GM12878 (cell line): ENCODE results near the gene SLCO3A1. TPM values are rescaled to one million over a fixed set of nuclear protein-coding genes. Genes with fewer than 3 reads are reported as not detected.
A peak's percentile ranks its signal among the peaks of the same experiment; 100 is the strongest.

Source experiments
- ATAC-seq: fragments of 200-7000 bp; cut with Tn5 transposase; 3 replicates; pipeline ENCODE4 v1.9.1; 2020; ENCODE audit warnings: mild to moderate bottlenecking, moderate library complexity
- BruUV-seq: library from RNA; stranded (reverse); fragments of 400-500 nt; replicated peaks from 2 replicates; lab custom pipeline; 2021; lab: Mats Ljungman, UMichigan
- CTCF ChIA-PET: fragments of 300-600 bp; sonication (Branson Sonifier 250); formaldehyde crosslinking; extraction: SDS; loops from one replicate; lab custom pipeline; 2021; ENCODE audit warnings: inconsistent platforms; lab: Yijun Ruan, JAX
- POLR2A ChIA-PET: fragments of 350-600 bp; formaldehyde crosslinking; extraction: SDS; loops from one replicate; lab custom pipeline; 2021; ENCODE audit warnings: inconsistent platforms; lab: Charles Lee
- RAD21 ChIA-PET: fragments of 300-600 bp; sonication (Branson Sonifier 250); formaldehyde crosslinking; loops from one replicate; lab custom pipeline; 2023; ENCODE audit warnings: antibody characterized with exemption; ENCODE audit not compliant: unreplicated experiment; lab: Charles Lee
- SMC1A ChIA-PET: fragments of 300-600 bp; sonication (Branson Sonifier 250); formaldehyde crosslinking; loops from one replicate; lab custom pipeline; 2023; ENCODE audit not compliant: unreplicated experiment, uncharacterized antibody; lab: Charles Lee
- DNase-seq: peaks from one replicate; pipeline ENCODE4 v3.0.0-alpha.2; 2011; ENCODE audit warnings: low read depth, low spot score
- FAIRE-seq: peaks from 3 replicates; lab custom pipeline; 2011; peaks lifted over from hg19 to GRCh38; lab: Jason Lieb, UNC
- H2AFZ ChIP-seq: 2 replicates; pipeline ENCODE4 v1.6.0; 2011; ENCODE audit warnings: low read depth, low read length, control low read depth; ENCODE audit not compliant: control insufficient read depth
- H3K27ac ChIP-seq: 2 replicates; pipeline ENCODE4 v1.5.1; 2011; ENCODE audit warnings: control low read depth; ENCODE audit not compliant: control insufficient read depth, insufficient read depth
- H3K27me3 ChIP-seq, 2 experiments: replicated peaks in 1 of 2; 2 replicates each; pipeline versions ENCODE4 v1.6.0 to v1.6.1; 2011; ENCODE audit warnings: low read length in 1 of 2; ENCODE audit not compliant: control insufficient read depth in 2 of 2, insufficient read depth in 2 of 2
- H3K36me3 ChIP-seq, 2 experiments: 2 replicates each; pipeline ENCODE4 v1.5.1; 2011; ENCODE audit warnings: low read length in 1 of 2; ENCODE audit not compliant: control insufficient read depth in 2 of 2, insufficient read depth in 2 of 2
- H3K4me1 ChIP-seq: 2 replicates; pipeline ENCODE4 v1.6.1; 2011; ENCODE audit warnings: mild to moderate bottlenecking, low read length, moderate library complexity, mixed read lengths; ENCODE audit not compliant: control insufficient read depth, insufficient read depth
- H3K4me2 ChIP-seq: 2 replicates; pipeline ENCODE4 v1.6.0; 2011; ENCODE audit warnings: control low read depth; ENCODE audit not compliant: control insufficient read depth, insufficient read depth
- H3K4me3 ChIP-seq: fragments of 200-600 bp; sonication (generic); 2 replicates; pipeline ENCODE4 v1.5.1; 2016
- H3K79me2 ChIP-seq: 2 replicates; pipeline ENCODE4 v1.6.0; 2011; ENCODE audit warnings: low read length; ENCODE audit not compliant: control insufficient read depth, insufficient read depth
- H3K9ac ChIP-seq: 2 replicates; pipeline ENCODE4 v1.8.0; 2011; ENCODE audit warnings: low read length, control low read depth, mixed read lengths; ENCODE audit not compliant: control insufficient read depth, insufficient read depth
- H3K9me3 ChIP-seq: replicated peaks from 3 replicates; pipeline ENCODE4 v1.5.1; 2011; ENCODE audit warnings: mild to moderate bottlenecking, low read length; ENCODE audit not compliant: control insufficient read depth, insufficient read depth
- H4K20me1 ChIP-seq: 2 replicates; pipeline ENCODE4 v1.6.0; 2011; ENCODE audit not compliant: control insufficient read depth, insufficient read depth
- ATF7 ChIP-seq: fragments of 450-650 bp; IDR thresholded peaks from 2 replicates; pipeline ENCODE4 v1.6.1; 2016; ENCODE audit warnings: low read depth, mild to moderate bottlenecking
- CEBPB ChIP-seq, 2 experiments: fragments of 150-350 bp in 1 of 2; IDR thresholded peaks; 2 replicates each; pipeline ENCODE4 v1.6.1; 2012 to 2014; ENCODE audit warnings: low read depth in 2 of 2, low read length in 2 of 2, borderline replicate concordance in 1 of 2, inconsistent platforms in 1 of 2
- HCFC1 ChIP-seq: fragments of 150-350 bp; IDR thresholded peaks from 2 replicates; pipeline ENCODE4 v1.6.1; 2014; ENCODE audit warnings: low read length
- NR2F1 ChIP-seq: fragments of 450-650 bp; conservative IDR thresholded peaks from 2 replicates; pipeline ENCODE4 v1.6.1; 2017; ENCODE audit warnings: mild to moderate bottlenecking
- WGBS: methylation state at CpG from one replicate; pipeline ENCODE4 v1.1.6; 2016; ENCODE audit warnings: low lambda C conversion rate; ENCODE audit not compliant: insufficient replicate concordance, insufficient coverage; ENCODE audit errors: missing lambda C conversion rate; 5-methylcytosine and 5-hydroxymethylcytosine counted together
- in situ Hi-C: fragments of 300-500 bp; cut with MboI; formaldehyde crosslinking; loops from 9 replicates; pipeline ENCODE4 v1.14.3; 2018; ENCODE audit warnings: mixed read lengths
- intact Hi-C: fragments of 100-400 bp; cut with micrococcal nuclease; formaldehyde crosslinking; loops from one replicate; pipeline ENCODE4 v1.14.2; 2022; ENCODE audit not compliant: unreplicated experiment
- polyA plus RNA-seq, 11 experiments: library from polyadenylated mRNA; depleted of rRNA in 4 of 11; unstranded in 6 of 11; stranded (reverse) in 5 of 11; fragments of >200 nt; fragmentation: Nextera tagmentation in 4 of 11; fragmentation: Illumina TruSeq in 1 of 11; extraction: Ambion mirVana in 4 of 11; extraction: Trizol in 1 of 11; gene quantifications; 1 replicate in 1 of 11; 2 replicates in 10 of 11; pipeline versions ENCODE4 v1.2.1 to v1.2.3, GENCODE V29; 2011 to 2016; ENCODE audit warnings: inconsistent platforms in 2 of 11, missing spikeins in 2 of 11, low read depth in 1 of 11
- total RNA-seq, 4 experiments: library from RNA; depleted of rRNA in 3 of 4; stranded (reverse); fragments of >200 nt in 3 of 4; fragmentation: Illumina TruSeq in 1 of 4; extraction: Trizol in 1 of 4; gene quantifications; 2 replicates each; pipeline versions ENCODE4 v1.2.1 to v1.2.3, GENCODE V29; 2013 to 2021
- TF ChIP-seq, protein P1 (sequence below): IDR thresholded peaks from 2 replicates; pipeline ENCODE4 v1.6.1; 2012; ENCODE audit warnings: low read depth, low read length, improper control_type of control experiment

The SLCO3A1 gene
- total and polyA plus RNA-seq, 10 of the 15 experiments (the other 5 are each of a cell fraction or from before 2014, with no cell fraction given) = 0.05 to 5.9 (median 0.31) TPM

DNA sequence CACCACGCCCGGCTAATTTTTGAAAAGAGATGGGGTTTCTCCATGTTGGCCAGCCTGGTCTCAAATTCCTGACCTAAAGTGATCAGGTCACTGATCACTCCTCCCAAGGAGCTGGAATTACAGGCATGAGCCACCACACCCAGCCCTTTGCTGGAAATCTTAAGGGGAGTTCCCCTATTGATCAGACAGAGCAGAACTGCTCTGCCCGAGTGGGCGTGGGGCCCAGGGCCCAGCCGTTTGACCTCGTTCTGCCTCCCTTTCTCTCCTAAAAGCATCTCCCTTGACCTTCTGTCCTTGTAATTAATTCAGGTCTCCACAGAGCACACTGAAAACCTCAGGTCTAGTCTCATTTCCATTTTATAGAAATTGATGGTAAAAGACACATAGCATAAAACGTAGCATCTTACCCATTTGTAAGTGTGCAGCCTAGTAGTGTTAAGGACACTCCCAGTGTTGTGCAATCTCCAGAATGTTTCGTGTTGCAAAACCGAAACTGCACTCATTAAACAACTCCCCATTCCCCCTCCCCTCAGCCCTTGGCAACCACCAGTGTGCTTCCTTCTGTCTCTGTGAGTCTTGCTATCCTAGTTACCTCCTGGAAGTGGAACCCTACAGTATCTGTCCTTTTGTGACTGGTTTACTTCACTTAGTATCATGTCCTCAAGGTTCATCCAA lies 89.3 kb downstream of the SLCO3A1 start:
- no peak overlapping the region for H3K4me3 ChIP-seq
- H3K27me3 ChIP-seq = no peaks in the 10 kb centered on the region
- H3K36me3 ChIP-seq = no peaks in the 10 kb centered on the region
- in situ Hi-C loops = no loop called here
- RAD21 ChIA-PET = no interaction called here
- intact Hi-C loops = loop anchor here (5.0 kb wide), 1 partner anchor 86 kb away; no protein-coding TSS in a partner anchor
- DNase-seq (no peak), ATAC-seq (peak; percentile 83), FAIRE-seq (no peak)
- H3K79me2 ChIP-seq = no peaks in the 10 kb centered on the region
- H3K4me1 ChIP-seq = no peaks in the 10 kb centered on the region
- H3K9me3 ChIP-seq = no peaks in the 10 kb centered on the region
- H3K27ac ChIP-seq = no peak overlapping the region
- H2AFZ ChIP-seq = no peak overlapping the region
- H4K20me1 ChIP-seq = no peaks in the 10 kb centered on the region
- SMC1A ChIA-PET = interaction anchor here (1.6 kb wide), 1 partner anchor 236 kb away, joined by 7 read pairs; no protein-coding TSS in a partner anchor
- POLR2A ChIA-PET = no interaction called here
- no peak overlapping the region for H3K9ac ChIP-seq
- no peak overlapping the region for H3K4me2 ChIP-seq
- TF ChIP-seq NR2F1 = peak; percentile 34; the same call in 1 of the 2 replicates
- TF ChIP-seq, protein P1, sequence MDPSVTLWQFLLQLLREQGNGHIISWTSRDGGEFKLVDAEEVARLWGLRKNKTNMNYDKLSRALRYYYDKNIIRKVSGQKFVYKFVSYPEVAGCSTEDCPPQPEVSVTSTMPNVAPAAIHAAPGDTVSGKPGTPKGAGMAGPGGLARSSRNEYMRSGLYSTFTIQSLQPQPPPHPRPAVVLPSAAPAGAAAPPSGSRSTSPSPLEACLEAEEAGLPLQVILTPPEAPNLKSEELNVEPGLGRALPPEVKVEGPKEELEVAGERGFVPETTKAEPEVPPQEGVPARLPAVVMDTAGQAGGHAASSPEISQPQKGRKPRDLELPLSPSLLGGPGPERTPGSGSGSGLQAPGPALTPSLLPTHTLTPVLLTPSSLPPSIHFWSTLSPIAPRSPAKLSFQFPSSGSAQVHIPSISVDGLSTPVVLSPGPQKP = no peak
- TF ChIP-seq CEBPB (IDR thresholded peaks at IDR 0.05; ENCODE audit: borderline replicate concordance in 1 of 2, low read depth in 2 of 2, low read length in 2 of 2) = peak in 1 of 2 experiments; percentile 88; a peak in 2 of 4 replicates
- BruUV-seq = no TSS peak
- 22% methylated on average over 9 of the region's 9 CpGs for WGBS
- CTCF ChIA-PET = interaction anchor here (1.7 kb wide), 1 partner anchor 95 kb away, joined by 4 read pairs; no protein-coding TSS in a partner anchor

DNA sequence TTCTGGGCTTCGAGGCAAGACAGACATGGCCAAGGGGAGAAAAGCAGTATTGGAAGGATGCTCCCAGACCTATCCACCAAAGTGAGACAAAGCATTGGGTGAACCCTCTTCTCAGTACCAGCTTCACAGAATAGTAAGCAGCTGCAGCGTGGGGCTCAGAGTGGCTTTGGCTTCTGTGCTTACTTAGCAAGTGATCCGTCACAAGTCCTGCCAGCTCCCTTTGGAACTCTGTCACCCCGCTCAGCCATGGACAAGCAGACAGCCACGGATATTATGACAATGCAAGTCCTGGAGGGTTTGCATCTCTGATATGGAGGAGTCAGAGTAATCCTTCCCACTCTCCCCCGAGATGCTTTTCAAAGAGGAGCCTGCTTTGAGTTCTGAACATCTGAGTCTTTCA lies 90.8 kb downstream of the SLCO3A1 start:
- ChIA-PET RAD21 (no interaction called here), CTCF (interaction anchor here (0.7 kb wide), 1 partner anchor 36 kb away, joined by 3 read pairs; no protein-coding TSS in a partner anchor), SMC1A (interaction anchor here (0.7 kb wide), 1 partner anchor 628 kb away, joined by 4 read pairs; no protein-coding TSS in a partner anchor), POLR2A (no interaction called here)
- H3K79me2 ChIP-seq = no peaks in the 10 kb centered on the region
- no peak overlapping the region for H3K27ac ChIP-seq
- no peaks in the 10 kb centered on the region for H3K27me3 ChIP-seq
- H3K36me3 ChIP-seq = no peaks in the 10 kb centered on the region
- DNase-seq = no peak
- H3K4me2 ChIP-seq = no peak overlapping the region
- WGBS = 12% methylated on average over 6 of the region's 6 CpGs
- TF ChIP-seq ATF7 = no peak
- TF ChIP-seq HCFC1 = no peak
- H2AFZ ChIP-seq = no peak overlapping the region
- no peaks in the 10 kb centered on the region for H4K20me1 ChIP-seq
- intact Hi-C loops = loop anchor here (5.0 kb wide), 1 partner anchor 87 kb away; no protein-coding TSS in a partner anchor
- no peak for ATAC-seq
- H3K4me1 ChIP-seq = no peaks in the 10 kb centered on the region
- no TSS peak for BruUV-seq
- in situ Hi-C loops = no loop called here
- H3K9me3 ChIP-seq = no peaks in the 10 kb centered on the region
- no peak overlapping the region for H3K9ac ChIP-seq
- no peak overlapping the region for H3K4me3 ChIP-seq
- FAIRE-seq = no peak
